Loucy (cell line): Measurements from ENCODE around the gene CDCP1.

Experiments
- H2AFZ ChIP-seq: fragments of 200-600 bp; sonication (generic); 2 replicates; pipeline ENCODE4 v1.6.0; 2016; ENCODE audit warnings: antibody characterized with exemption, mild to moderate bottlenecking, low read length, moderate library complexity
- H3F3A ChIP-seq: fragments of 200-600 bp; 2 replicates; pipeline ENCODE4 v1.6.0; 2016; ENCODE audit warnings: antibody characterized with exemption, low read depth, mild to moderate bottlenecking
- H3K27me3 ChIP-seq: fragments of 200-600 bp; sonication (generic); 2 replicates; pipeline ENCODE4 v1.6.1; 2014; ENCODE audit warnings: low read length, mild to moderate bottlenecking; ENCODE audit not compliant: insufficient read depth, poor library complexity, severe bottlenecking
- H3K36me3 ChIP-seq: fragments of 200-600 bp; sonication (generic); 2 replicates; pipeline ENCODE4 v1.6.1; 2016; ENCODE audit warnings: low read length; ENCODE audit not compliant: insufficient read depth
- H3K4me1 ChIP-seq: fragments of 200-600 bp; sonication (generic); 2 replicates; pipeline ENCODE4 v1.5.1; 2014; ENCODE audit warnings: low read length, mild to moderate bottlenecking; ENCODE audit not compliant: insufficient read depth, poor library complexity, severe bottlenecking
- H3K4me2 ChIP-seq: fragments of 200-600 bp; sonication (generic); 2 replicates; pipeline ENCODE4 v1.6.0; 2014; ENCODE audit warnings: antibody characterized with exemption, low read length, low read depth, mild to moderate bottlenecking; ENCODE audit not compliant: poor library complexity, severe bottlenecking
- H3K4me3 ChIP-seq: fragments of 200-600 bp; sonication (generic); 2 replicates; pipeline ENCODE4 v1.5.1; 2014; ENCODE audit warnings: low read length, mild to moderate bottlenecking, mixed read lengths; ENCODE audit not compliant: poor library complexity, severe bottlenecking
- H3K79me2 ChIP-seq: fragments of 200-600 bp; sonication (generic); 2 replicates; pipeline ENCODE4 v1.6.1; 2014; ENCODE audit warnings: low read length; ENCODE audit not compliant: insufficient read depth
- H3K9ac ChIP-seq: fragments of 200-600 bp; sonication (generic); 2 replicates; pipeline ENCODE4 v1.6.0; 2014; ENCODE audit warnings: mild to moderate bottlenecking, low read depth, low read length, moderate library complexity; ENCODE audit not compliant: poor library complexity, severe bottlenecking
- H3K9me2 ChIP-seq: fragments of 200-600 bp; sonication (generic); replicated peaks from 2 replicates; pipeline ENCODE4 v1.6.1; 2016; ENCODE audit warnings: low read depth, low read length, mixed read lengths
- H3K9me3 ChIP-seq: fragments of 200-600 bp; sonication (generic); 2 replicates; pipeline ENCODE4 v1.6.1; 2014; ENCODE audit warnings: mild to moderate bottlenecking, antibody characterized with exemption, low read length, low read depth; ENCODE audit not compliant: insufficient read depth
- H4K20me1 ChIP-seq: fragments of 200-600 bp; sonication (generic); 2 replicates; pipeline ENCODE4 v1.6.0; 2014; ENCODE audit warnings: antibody characterized with exemption, low read length, mild to moderate bottlenecking; ENCODE audit not compliant: insufficient read depth, poor library complexity, severe bottlenecking
- EZH2phosphoT487 ChIP-seq: fragments of 200-600 bp; IDR thresholded peaks from 2 replicates; pipeline ENCODE4 v1.6.1; 2018; ENCODE audit warnings: antibody characterized with exemption, mild to moderate bottlenecking, moderate library complexity, borderline replicate concordance
- TF ChIP-seq, protein P1 (sequence below): fragments of 200-600 bp; sonication (generic); conservative IDR thresholded peaks from 2 replicates; pipeline ENCODE4 v1.5.1; 2014; ENCODE audit warnings: mild to moderate bottlenecking, antibody characterized with exemption, low read length

The CDCP1 gene

DNA sequence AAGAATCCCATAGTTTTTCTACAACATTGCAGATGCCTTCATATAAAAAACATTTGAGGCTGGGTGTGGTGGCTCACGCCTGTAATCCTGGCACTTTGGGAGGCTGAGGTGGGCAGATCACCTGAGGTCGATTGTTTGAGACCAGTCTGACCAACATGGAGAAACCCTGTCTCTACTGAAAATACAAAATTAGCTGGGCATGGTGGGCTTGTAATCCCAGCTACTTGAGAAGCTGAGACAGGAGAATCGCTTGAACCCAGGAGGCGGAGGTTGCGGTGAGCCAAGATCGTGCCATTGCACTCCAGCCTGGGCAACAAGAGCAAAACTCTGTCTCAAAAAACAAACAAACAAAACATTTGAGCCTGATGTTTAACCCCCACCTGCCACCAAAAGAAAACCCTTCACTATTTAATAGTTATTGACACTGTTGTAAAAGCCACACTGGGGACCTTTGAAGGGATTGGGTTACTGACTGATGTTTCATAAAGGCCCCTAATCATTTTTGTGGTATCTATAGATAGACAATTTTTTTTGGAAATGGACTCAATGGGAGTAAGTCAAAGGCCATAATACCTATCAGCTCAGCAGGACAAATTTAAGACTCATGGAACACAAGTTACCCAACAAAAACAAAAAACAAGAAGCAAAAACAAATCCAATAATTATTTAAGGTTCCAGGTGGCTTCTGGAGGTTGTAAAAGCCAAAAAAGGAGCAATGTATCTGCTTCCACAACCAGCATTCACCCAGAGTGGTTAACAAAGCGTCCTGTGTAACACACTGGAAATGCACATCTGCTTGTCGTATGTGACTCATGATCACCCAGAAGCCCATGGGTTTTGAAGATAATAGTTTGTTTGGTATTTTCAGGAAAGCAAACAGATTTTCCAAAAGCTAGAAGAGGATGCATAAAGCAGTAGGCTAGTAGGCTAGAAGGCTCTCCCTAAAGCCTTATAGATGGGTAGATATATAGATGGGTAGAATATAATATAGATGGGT lies 41.2 kb downstream of the CDCP1 start:
- Histone ChIP-seq H3K9me2 (no peaks in the 10 kb centered on the region), H3F3A (peaks cover 9% of the 10 kb centered on the region), H3K79me2 (no peaks in the 10 kb centered on the region), H3K9me3 (no peaks in the 10 kb centered on the region), H3K9ac (peak overlapping the region; percentile 4), H3K36me3 (no peaks in the 10 kb centered on the region), H3K4me3 (peak overlapping the region; percentile 21), H3K4me1 (peaks cover 76% of the 10 kb centered on the region), H4K20me1 (no peaks in the 10 kb centered on the region), H3K27me3 (no peaks in the 10 kb centered on the region), H2AFZ (no peak overlapping the region), H3K4me2 (peak overlapping the region; percentile 56)
- no peak for TF ChIP-seq EZH2phosphoT487
- TF ChIP-seq, protein P1, sequence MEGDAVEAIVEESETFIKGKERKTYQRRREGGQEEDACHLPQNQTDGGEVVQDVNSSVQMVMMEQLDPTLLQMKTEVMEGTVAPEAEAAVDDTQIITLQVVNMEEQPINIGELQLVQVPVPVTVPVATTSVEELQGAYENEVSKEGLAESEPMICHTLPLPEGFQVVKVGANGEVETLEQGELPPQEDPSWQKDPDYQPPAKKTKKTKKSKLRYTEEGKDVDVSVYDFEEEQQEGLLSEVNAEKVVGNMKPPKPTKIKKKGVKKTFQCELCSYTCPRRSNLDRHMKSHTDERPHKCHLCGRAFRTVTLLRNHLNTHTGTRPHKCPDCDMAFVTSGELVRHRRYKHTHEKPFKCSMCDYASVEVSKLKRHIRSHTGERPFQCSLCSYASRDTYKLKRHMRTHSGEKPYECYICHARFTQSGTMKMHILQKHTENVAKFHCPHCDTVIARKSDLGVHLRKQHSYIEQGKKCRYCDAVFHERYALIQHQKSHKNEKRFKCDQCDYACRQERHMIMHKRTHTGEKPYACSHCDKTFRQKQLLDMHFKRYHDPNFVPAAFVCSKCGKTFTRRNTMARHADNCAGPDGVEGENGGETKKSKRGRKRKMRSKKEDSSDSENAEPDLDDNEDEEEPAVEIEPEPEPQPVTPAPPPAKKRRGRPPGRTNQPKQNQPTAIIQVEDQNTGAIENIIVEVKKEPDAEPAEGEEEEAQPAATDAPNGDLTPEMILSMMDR, result no peak

DNA sequence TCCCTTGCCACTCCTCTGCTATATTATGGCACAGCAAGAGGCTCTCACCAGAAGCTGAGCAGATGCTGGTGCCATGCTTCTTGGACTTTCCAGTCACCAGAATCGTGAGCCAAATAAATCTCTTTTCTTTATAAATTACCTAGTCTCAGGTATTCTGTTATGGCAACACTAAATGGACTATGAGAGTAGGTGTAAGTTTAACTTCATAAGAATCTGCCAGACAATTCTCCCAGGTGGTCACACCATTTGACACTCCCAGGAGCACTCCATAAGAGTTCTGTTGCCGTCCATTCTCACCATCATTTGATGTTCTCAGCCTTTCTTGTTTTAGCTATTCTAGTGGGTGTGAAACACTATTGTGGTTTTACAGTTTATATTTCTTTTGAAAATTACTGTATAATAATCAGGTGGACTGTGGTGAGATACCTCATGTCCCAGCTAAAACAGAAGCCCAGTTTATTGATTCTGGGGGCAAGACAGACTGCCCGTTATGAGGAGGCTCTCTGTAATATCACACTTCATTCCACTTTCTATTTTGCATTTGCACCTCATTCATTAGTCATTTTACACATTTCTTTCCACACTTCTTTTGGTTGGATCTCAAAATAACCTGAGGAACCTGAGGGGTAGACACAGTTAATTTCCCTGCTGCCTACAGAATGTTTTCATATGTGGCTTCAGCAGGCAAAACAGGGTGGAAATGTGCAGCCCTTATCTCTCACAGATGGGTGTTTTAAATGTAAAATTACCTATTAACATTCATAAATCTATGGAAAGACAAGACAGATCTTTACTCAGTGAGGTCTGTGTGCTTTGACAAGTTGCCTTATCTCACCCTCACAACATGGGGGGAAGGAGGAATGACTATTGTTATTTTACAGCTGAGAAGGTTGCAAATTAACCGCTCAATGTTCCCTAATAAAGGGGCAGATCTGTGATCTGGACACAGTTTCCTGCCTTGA lies 42.1 kb downstream of the CDCP1 start:
- no peaks in the 10 kb centered on the region for H3K27me3 ChIP-seq
- no peaks in the 10 kb centered on the region for H3K36me3 ChIP-seq
- TF ChIP-seq, protein P1, result no peak
- no peak for TF ChIP-seq EZH2phosphoT487
- peak overlapping the region; percentile 4 for H3K9ac ChIP-seq
- H4K20me1 ChIP-seq, result no peaks in the 10 kb centered on the region
- peaks cover 73% of the 10 kb centered on the region for H3K4me1 ChIP-seq
- H3K9me3 ChIP-seq, result no peaks in the 10 kb centered on the region
- H3F3A ChIP-seq, result no peaks in the 10 kb centered on the region; the same call in 1 of the 2 replicates
- no peaks in the 10 kb centered on the region for H3K9me2 ChIP-seq
- H3K79me2 ChIP-seq, result no peaks in the 10 kb centered on the region
- no peak overlapping the region for H3K4me3 ChIP-seq
- H2AFZ ChIP-seq, result no peak overlapping the region
- peak overlapping the region; percentile 56 for H3K4me2 ChIP-seq

DNA sequence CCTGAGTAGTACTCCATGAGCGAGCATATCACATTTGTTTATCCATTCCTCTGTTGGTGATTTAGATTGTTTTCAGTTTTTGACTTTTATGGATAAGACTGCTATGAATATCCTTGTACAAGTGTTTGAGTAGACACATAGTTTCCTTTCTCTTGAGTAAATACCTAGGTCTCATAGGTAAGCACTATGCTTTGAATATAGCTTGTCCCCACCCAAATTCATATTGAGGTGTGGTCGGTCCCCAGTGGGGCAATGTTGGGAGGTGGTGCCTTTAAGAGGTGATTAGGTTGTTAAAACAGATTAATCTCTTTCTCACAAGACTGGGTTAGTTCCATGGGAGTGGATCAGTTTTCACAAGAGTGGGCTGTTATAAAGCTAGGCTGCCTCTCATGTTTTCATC lies 42.8 kb downstream of the CDCP1 start:
- H3K79me2 ChIP-seq, result no peaks in the 10 kb centered on the region

More for the DNA sequence above, 42.8 kb downstream of the CDCP1 start:
- no peaks in the 10 kb centered on the region for H3K9me3 ChIP-seq
- no peak overlapping the region for H3K4me2 ChIP-seq
- no peak overlapping the region for H2AFZ ChIP-seq
- H3K9me2 ChIP-seq, result no peaks in the 10 kb centered on the region
- no peaks in the 10 kb centered on the region; the same call in 1 of the 2 replicates for H3F3A ChIP-seq
- H3K36me3 ChIP-seq, result no peaks in the 10 kb centered on the region
- no peaks in the 10 kb centered on the region for H3K27me3 ChIP-seq
- H4K20me1 ChIP-seq, result no peaks in the 10 kb centered on the region
- H3K9ac ChIP-seq, result no peak overlapping the region
- no peak for TF ChIP-seq EZH2phosphoT487
- TF ChIP-seq, protein P1, result no peak
- H3K4me3 ChIP-seq, result no peak overlapping the region
- peaks cover 71% of the 10 kb centered on the region for H3K4me1 ChIP-seq
